GM12872 (cell line): ENCODE data around the gene EXOC2.

Experiments
- CTCF ChIP-seq: IDR thresholded peaks from 3 replicates; pipeline ENCODE4 v1.5.1; 2011; ENCODE audit warnings: low read depth, mild to moderate bottlenecking, low read length, moderate library complexity; ENCODE audit not compliant: insufficient read depth

Gene EXOC2

DNA sequence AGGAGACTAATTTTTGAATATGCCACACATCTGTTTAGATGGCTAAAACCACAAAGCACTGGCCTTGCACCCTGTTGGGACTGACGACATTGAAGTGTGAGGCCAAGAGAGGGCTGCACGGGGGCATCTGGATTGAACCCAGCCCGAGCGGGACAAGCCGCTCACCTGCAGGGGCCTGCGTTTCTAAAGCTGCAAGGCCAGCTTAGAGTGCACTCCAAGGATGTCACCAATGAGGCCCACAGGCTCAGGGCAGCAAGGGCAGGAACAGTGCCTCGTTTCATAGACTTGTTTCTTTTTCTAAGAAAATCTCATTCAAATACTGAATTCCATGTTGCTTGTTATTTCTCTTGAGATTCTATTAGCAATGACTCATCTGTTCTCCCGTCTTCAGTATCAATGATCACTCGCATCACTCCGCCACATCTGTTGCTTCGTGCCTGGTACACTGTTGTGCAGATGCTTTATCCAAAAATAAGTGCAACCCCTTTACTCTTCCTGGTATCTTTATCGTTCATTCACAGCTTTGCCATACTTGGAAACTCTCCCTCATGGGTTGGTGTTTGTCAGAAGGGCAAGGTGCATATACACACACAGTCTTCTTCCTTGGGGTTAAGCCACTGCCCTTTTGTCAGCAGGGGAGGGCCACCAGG lies 181.3 kb downstream of the EXOC2 start:
- no peak for TF ChIP-seq CTCF

- no peak for TF ChIP-seq CTCF
Observed at GRCh38 chr6:509676-510075, 183.3 kb downstream of the EXOC2 start.

DNA sequence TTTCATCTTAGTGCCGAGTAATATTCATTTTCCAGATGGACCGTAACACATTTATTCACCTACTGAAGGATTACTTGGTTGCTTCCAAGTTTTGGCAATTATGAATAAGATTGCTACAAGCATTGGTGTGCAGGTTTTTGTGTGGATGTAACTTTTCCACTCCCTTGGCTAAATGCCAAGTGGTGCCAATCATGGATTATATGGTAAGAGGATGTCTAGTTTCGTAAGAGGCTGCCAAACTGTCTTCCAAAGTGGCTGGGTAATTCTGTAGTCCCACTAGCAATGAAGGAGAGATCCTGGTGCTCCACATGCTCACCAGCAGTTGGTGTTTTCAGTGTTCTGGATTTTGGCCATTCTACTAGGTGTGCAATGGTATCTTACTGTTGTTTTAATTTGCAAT lies 184.3 kb downstream of the EXOC2 start:
- TF ChIP-seq CTCF, result no peak

DNA sequence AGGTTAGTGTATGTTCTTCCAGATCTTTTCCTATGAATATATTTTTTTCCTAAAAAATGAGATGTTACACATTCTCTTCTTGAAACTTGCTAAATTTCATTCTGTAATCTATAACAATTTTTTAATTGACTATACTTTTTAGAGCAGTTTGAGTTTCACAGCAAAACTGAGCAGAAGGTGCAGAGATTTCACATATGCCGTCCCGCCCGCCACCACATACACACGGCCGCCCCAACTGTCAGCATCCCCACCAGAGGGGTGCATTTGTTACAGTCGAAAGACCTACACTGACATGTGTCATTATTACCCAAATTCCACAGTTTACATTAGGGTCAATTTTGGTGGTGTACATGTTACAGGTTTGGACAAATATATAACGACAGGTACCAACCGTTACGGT lies 184.9 kb downstream of the EXOC2 start:
- TF ChIP-seq CTCF, result no peak

GRCh38 chr6:506920-507622 lies 185.9 kb downstream of the EXOC2 start:
- TF ChIP-seq CTCF, result no peak

GRCh38 chr6:506508-506907 lies 186.4 kb downstream of the EXOC2 start:
- TF ChIP-seq CTCF, result no peak

DNA sequence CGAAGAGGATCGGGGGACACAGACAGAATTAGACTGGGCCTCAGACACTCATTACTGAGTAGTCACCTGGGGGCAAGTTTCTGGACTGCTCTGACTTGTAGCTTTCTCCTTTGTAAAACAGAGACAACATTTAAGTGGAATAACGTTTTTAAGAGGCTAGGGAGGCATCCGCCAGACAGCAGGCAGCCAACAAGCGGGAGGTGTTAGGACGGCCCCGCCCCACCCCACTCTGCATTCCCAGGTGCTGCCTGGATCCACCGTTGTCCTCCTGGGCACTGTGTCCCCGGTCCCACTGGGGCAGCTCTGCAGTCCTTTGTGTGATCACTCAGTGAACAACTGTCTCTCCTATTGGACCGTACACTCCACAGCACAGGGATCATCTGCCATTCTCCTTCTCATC lies 187.6 kb downstream of the EXOC2 start:
- no peak for TF ChIP-seq CTCF
